NCI-H2029 treated with DMSO at 0.1 percent for 48 hours (cell line): ENCODE results near the gene UBE3A.
A peak's percentile ranks its signal among the peaks of the same experiment; 100 is the strongest.
"Not testable (repeated sequence)": the region's sequence is repeated elsewhere in the genome, so short reads cannot be mapped to it uniquely, and the experiment has no call there.

ENCODE experiments used
- DNase-seq: peaks from one replicate; lab custom pipeline; 2025; lab: John Stamatoyannopoulos, UW

UBE3A gene

DNA sequence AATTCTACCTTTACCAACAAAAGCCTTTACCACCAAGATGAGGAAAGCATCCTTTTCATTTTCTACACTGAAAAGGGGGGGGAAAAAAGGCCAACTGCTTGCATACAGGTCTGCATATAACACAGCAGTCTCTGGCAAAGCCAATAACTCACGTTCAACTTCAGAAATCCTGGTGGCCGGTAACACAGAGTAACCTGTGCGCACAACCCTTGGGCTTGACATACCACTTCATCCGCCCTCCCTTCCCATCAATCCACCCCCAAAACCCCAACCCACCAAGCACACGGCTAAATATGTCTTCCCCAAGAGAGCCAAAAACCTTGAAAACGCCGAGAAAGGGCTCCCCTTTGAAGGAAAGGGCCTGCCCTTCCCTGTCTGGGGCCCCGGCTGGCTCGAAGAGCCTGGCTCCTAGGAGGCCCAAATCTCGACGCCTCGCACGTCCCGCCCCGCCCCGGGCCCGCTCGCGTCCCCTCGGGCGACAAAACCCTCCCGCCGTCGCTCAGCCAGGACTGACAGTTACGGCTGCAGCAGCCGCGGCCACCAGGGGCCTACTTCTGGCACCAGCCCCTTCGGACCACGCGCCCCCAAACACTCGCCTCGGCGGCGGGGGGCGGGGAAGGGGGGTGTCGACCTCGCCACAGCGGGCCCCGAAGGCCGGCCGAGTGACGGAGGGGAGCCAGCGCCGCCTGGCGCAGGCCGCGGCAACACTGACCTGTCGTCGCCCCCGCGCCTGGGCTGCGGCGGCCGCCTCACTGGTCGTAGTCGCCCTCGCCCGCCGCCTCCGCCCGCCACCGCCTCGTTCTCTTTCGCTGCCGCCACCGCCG lies 835 bp downstream of the UBE3A start:
- DNase-seq: no peak

DNA sequence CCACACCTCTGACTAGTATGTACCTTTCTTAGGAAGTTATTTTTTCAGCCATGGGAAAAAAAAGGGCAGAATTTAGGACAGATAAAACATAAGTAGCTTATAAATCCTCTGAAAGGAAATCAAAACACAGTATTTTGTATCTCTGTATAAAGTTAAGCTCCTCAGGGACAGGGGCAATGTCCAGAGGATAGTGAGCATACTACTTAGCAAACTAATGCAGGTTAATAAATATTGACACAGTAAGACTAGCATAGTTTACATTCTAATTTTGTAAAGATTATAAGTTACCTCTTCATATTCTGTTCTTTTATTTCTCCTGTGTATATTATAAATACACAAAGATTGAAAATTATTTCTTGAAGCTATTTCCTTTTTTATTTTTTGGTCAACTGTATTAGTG lies 2.1 kb downstream of the UBE3A start:
- DNase-seq: no peak

DNA sequence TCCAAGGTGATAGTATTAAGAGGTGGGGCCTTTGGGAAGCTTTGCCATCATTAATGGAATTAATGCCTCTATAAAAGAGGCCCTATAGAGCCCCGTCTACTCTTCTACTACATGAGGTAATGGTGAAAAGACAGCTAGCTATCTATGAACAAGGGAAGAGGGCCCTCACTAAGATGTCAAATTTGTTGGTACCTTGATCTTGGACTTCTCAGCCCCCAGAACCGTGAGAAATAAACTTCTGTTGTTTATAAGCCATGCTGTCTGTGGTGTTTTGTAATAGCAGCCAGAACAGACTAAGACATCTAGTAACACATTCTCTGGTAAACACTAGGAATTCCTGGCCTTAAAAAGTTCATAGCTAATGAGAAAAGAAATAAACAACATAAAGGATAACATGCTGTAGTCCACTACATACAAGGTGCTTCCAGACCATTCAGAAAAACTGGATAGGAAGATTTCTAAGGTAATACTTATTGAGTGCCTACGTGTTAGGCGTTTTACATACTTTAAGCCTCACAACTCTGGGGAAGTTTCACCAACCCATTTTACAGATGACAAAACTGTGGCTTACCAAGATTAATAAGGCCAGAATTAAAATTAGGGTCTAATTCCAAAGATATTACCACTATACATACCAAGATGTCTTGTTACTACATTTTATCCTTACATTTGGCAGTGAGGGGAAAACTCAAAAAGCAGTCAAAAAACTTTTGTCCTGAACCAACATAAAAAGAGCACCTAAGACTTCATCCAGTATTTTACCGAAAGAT lies 3.2 kb downstream of the UBE3A start:
- DNase-seq: no peak

DNA sequence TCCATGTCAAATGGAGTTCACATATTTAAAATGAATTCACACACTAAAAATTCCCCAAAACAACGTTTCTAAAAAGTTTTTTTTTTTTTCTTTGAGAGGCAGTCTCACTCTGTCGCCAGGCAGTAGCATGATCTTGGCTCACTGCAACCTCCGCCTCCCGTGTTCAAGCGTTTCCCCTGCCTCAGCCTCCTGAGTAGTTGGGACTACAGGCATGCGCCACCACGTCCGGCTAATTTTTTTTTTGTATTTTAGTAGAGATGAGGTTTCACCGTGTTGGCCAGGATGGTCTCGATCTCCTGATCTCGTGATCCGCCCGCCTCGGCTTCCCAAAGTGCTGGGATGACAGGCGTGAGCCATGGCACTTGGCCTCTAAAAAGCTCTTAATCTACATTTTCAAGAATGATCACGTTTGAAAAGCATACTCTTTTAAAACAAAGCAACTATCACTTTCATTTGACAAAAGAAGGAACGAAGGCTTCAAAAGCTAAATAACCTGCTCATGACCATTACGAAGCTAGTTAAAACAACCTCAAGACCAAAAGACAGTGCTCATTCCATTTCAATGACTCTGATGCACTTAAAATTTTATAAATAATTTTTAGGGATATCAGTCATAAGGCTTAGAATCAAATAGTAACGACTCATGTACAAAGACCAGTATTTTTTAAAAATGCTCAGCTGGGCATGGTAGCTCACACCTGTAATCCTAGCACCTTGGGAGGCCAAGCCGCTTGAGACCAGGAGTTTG lies 5.5 kb downstream of the UBE3A start:
- DNase-seq: no peak

DNA sequence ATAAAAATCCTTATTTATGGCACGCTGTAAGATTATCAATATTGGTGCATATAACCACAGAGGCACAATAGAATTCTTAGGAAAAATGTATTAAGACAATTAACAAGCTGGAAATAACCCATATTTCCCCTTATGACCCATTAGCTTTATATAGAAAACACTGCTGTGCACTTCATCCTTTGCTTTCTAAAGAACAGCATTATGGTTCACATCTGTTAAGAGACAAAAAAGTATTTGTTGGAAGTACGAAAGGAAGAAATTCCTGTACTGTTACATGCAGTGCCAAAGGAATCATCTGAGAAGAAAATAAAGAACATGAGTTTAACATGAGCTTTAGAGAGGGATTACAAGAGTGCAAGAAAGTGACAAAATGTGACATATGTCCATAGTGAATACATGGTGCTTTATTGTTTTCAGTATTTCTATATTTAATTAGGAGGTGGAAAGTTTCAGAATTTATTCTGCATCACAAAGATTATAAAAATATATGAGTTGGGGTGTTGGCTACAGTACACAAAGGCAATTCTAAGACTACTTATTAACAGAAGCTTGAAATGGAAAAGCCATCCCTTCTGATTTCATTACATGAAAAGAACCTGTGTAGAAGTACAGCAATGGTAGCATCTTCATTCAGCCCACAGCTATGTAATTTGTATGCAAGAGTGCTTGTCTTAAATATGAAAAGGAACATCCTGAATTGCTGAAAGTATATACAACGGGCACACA lies 6.8 kb downstream of the UBE3A start:
- no peak for DNase-seq

DNA sequence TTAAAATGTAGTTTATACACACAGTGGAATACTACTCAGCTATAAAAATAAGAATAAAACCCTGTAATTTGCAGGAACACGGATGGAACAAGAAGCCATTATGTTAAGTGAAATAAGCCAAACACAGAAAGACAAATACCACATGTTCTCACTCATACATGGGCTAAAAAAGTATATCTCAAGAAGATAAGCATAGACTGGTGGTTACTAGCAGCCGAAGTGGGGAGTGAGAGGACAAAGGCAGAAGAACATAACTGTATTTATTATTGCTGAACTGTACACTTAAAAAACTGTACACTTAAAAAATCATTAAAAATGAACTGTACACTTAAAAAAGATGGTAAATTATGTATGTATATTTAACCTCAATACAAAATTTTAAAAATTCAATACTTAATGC lies 11.0 kb downstream of the UBE3A start:
- no peak for DNase-seq

DNA sequence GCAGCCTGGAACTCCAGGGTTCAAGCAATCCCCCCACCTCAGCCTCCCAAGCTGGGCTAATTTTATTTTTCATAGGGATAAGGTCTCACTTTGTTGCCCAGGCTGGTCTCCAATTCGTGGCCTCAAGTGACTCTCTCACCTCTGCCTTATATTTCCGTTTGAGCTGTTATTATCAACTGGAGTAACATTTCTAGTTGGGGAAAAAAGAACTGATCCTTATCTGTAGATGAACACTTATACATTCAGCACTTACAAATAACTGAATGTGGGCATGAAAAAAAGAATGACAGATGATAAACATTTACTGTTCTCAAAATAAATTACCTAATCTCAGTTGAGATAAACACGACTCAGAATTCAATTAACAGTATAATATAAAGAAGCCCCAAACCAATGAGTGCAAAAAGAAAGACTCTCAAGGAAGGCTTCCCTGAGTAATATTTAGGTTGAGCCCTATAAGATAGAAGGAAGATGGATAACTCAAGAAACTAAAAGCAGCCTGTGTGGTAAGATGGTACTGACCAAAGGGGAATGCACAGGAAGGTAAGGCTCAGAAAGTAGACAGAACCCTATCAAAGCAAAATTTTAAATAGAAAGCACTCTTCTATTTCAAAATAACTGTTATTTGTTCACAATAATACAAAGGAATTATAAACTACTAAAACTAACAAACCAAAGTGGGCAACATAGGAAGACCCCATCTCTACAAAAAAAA lies 11.8 kb downstream of the UBE3A start:
- DNase-seq: no peak

DNA sequence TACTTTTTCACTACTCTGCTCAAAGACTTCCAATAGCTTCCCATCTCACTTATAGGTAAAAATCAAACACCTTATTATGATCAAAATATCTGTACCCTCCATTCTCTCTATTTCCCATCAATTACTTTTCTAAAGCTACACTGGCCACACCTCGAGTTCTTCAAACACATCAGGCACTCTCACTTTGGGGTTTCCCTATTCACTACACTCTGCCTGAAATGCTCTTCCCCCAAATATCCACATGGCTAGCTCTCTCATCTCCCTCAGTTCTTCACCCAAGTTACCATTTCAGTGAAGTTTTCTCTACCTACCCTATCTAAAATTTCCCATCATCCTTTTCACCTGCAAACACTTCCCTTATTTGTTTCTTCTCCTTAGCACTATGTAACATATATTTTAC lies 14.8 kb downstream of the UBE3A start:
- no peak for DNase-seq

DNA sequence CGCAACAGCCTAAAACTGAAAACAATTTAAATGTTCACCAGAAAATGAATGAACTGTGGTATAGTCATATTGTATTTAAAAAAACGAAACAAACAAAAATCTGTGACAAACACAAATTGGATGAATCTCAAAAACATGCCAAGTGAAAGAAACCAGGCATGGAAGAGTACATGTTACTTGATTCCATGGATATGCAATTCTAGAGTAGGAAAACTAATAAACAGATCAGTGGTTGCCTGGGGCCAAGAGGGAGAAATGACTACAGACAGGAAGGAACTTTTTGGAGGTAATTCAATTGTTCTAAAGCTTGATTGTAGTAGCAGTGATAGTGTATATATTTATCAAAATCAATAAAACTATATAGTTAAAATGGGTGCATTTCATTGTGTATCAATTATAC lies 16.8 kb downstream of the UBE3A start:
- no peak for DNase-seq

DNA sequence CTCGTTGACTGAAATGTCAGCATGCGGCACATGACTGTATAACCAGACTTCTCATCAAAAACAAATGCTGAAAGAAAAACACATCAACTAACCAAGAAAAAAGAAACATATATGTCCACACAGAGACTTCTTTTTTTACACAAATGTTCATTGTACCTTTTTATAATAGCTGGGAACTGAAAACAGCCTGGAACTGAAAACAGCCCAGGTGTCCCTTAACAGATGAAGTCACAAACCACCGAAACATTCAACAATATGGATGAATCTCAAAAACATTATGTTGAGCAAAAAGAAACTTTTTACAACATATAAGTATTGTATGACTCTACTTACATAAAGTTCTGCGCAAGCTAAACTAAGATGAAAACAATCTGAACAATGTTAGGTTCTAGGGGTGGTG lies 20.6 kb downstream of the UBE3A start:
- DNase-seq: no peak

DNA sequence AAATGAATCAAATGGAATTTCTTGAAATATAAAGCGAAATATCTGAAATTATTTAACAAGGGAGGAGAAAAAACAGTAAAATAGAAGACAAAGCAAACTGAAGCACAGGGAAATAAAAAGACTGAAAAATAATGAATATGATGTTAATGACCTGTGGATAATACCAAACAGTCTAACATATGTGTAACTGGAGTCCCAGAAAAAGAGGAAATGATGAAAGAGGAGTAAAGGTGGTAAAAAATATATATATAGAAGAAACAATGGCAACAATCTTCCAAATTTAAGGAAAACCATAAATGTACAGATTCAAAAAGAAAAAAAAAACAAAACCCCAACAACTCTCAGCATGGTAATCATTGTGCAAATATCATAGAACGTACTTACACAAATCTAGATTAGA lies 21.2 kb downstream of the UBE3A start:
- no peak for DNase-seq

DNA sequence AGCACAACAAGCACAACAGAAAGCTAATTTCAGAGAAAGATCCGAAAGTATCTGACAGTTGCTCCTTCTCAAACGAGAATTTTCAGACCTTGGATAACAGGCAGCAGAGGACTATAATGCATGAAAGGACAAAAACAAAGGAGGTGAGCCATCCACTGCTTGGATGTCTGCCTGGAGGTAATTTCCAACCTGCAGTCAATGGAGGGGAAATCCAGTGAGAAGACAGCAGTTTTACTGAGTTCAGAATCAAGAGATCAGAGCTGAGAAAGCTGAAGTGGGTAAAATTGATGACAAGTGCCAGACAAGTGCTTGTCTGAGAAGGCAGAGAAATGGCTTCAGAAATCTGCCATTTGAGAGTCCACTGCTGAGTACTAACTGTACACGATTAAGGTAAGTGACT lies 22.1 kb downstream of the UBE3A start:
- DNase-seq: peak; percentile 27

DNA sequence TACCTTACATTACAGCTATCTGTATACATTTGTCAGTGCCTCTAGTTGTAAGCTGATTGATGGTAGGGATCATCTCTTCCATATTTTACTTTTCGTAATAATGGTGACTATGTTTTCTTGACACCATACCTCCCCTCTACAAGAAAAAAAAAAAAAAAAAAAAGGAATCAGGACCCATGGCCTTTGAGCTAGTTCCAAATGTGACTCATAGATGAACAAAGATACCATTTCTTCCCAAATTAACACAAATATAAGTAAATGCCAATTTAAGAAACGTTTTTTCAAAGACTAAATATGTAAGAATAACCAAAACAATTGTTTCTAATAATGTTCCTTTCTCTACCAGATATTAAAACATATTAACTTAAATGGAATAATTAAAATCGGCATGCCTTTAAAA lies 23.1 kb downstream of the UBE3A start:
- no peak for DNase-seq

DNA sequence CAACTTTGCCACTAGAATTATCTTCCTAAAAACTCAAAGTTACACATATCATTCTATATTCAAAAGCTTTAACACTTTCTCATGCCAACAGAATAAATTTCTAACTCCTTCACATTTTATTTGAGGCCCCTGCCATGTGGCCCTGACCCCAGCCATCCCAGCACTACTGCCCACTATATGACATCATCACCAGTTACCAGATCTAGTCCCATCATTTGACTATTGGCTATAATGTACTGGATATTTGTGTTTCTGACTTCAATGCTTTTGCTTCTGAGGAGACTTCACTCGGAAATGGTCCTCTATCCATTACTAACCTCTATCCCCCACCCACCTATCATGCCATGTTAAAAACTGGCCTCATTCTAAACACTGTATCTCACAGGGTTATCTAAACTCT lies 23.6 kb downstream of the UBE3A start:
- DNase-seq: no peak

DNA sequence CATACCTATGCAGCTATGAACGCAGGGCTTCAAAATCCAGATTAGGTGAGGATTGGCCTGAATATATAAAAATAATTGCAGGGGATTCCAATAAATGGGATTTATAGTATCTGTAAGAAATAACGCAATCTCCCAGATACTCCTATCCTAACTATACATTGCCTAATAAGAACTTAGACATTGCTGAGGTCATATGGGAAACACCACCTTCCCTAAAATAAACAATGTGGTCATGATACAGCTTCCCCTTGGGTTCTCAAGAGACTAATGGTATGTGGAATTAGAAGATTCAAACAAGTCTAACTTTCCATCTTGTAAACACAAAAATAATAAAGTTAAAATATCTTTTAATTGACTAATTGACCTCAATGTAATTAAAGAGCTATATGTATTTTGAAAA lies 28.2 kb downstream of the UBE3A start:
- DNase-seq: no peak

DNA sequence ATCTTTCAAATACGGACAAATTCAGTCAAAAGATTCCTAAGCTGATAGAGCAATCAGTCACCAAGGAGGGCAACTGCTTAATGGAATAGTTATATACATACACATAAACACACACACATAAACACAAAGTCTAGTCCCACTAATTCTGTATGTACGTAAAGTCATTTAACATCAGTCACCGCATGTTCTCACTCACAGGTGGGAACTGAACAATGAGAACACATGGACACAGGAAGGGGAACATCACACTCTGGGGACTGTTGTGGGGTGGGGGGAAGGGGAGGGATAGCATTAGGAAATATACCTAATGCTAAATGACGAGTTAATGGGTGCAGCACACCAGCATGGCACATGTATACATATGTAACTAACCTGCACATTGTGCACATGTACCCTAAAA lies 29.1 kb downstream of the UBE3A start:
- not testable (repeated sequence) for DNase-seq

DNA sequence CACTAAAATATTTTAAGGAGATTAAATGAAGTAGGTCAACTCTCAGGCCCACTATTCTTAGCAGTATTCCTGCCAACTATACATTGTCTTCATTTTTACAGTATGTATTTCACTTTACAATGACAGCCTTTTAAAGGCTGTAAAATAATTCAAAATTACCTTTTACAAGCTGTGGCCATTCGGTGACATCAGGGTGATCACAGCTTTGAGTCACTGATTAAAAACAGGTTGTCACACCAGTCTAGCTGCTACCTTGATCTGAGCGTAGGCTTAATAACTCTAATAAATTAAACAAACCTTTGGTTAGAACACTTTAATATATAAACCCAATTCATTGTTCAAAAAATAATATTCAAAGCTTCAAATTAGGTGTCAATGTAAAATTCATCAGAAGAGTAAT lies 29.9 kb downstream of the UBE3A start:
- DNase-seq: no peak

DNA sequence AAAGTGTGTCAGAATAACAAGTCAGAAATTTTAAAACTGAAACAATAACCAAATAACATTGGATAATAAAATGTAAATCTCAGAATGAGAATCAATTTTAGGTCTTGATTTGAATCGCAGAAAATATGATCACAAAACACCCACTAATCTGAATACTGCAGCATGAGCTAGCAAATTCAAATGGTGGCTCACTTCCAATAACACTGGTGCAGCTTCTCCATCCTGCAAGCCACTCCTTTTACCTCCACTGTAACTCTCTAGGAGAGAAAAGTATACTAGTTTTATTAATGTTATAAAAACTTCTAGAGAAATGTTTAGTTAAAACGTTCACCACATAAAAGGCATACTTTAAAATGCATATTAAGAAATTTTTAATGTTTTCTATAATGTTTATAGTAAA lies 30.4 kb downstream of the UBE3A start:
- no peak for DNase-seq

DNA sequence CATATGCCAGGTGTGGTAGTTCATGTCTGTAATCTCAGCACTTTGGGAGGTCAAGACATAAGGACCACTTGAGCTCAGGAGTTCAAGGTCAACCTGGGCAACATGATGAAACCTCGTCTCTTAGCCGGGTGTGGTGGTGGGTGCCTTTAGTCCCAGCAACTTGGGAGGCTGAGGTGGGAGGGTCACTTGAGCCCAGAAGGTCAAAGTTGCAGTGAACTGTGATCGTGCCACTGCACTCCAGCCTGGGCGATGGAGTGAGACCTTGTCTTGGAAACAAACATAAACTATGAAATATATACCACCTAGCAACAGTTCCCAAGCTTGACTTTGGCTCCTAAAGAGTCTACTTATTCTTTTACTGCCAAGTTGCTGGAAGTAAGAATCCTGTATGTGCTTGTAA lies 30.9 kb downstream of the UBE3A start:
- no peak for DNase-seq

DNA sequence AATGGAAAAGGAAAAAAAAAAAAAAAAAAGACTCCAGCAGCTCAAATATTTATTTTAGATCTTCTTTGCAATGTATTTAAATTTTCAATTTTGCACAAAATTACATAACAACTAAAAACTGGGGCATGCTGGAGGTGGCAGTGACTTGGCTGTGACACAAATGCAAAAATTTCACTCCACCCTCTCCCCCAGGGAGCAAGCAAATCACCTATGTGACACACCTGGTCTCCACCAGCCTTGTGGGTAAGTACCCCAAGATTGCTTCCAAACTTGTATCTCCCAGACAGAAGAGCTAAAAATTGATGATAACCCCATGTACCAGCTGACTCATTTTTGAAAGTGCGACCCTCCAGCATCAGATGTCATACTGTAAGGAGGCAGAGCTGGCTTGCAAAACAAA lies 32.0 kb downstream of the UBE3A start:
- DNase-seq: no peak

DNA sequence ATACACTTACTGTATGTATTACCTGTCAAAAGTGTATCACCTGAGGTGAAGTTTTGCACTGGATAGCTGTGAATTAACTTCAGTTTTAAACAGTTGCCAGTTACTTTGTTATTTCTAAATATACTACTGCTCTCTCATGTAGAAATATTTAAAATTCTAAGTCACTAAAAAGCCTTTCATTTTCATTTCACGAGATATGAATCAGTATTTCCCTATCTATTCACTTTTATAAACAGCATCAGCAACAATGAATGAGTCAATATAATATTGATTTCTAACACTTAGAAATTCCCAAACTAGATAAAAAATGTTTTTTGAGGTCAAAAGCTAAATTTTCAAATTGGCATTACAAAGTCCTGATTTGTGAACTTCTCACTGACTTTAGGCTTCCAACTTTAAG lies 32.6 kb downstream of the UBE3A start:
- DNase-seq: no peak

DNA sequence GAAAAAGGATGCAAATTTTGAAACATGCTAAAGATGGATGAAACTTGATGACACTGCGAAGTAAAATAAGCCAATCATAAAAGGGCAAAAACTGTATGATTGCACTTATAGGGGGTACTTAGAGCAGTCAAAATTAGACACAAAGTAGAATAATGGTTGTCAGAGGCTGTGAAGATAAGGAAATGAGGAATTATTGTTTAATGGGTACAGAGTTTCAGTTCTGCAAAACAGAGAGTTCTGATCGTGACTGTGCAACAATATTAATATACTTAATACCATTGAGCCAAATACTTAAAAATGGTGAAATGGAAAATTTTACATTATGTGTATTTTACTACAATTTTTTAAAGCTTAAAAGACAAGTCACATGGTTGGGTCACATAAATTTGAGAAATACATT lies 35.1 kb downstream of the UBE3A start:
- DNase-seq: no peak
